Measurements from ENCODE around the gene SUN1.

DNA sequence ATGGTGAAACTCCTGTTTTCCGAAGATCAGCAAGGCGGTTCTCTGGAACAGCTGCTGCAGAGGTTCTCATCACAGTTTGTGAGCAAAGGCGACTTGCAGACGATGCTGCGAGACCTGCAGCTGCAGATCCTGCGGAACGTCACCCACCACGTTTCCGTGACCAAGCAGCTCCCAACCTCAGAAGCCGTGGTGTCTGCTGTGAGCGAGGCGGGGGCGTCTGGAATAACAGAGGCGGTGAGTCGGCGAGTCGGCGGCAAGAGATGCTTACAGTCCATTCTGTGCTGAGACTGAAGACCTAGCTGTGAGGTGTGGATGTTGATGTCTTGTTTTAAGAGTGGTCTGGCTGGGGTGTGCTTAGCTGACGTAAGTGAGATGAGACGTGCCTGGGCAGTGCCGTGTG lies 27.9 kb downstream of the SUN1 start:
- TF ChIP-seq, protein P1, sequence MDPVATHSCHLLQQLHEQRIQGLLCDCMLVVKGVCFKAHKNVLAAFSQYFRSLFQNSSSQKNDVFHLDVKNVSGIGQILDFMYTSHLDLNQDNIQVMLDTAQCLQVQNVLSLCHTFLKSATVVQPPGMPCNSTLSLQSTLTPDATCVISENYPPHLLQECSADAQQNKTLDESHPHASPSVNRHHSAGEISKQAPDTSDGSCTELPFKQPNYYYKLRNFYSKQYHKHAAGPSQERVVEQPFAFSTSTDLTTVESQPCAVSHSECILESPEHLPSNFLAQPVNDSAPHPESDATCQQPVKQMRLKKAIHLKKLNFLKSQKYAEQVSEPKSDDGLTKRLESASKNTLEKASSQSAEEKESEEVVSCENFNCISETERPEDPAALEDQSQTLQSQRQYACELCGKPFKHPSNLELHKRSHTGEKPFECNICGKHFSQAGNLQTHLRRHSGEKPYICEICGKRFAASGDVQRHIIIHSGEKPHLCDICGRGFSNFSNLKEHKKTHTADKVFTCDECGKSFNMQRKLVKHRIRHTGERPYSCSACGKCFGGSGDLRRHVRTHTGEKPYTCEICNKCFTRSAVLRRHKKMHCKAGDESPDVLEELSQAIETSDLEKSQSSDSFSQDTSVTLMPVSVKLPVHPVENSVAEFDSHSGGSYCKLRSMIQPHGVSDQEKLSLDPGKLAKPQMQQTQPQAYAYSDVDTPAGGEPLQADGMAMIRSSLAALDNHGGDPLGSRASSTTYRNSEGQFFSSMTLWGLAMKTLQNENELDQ (CRISPR knock-in tag; IDR thresholded peaks at IDR 0.05; ENCODE audit: borderline replicate concordance): no peak
- no peak for TF ChIP-seq POLR2AphosphoS5 (IDR thresholded peaks at IDR 0.05; ENCODE audit: control insufficient read depth, insufficient read depth, low read depth, low read length)
